Panc1 (cell line): Measurements from ENCODE around the gene RPUSD1. TPM values are rescaled to one million over a fixed set of nuclear protein-coding genes. Genes with fewer than 3 reads are reported as not detected.
"Not testable (repeated sequence)": the region's sequence is repeated elsewhere in the genome, so short reads cannot be mapped to it uniquely, and the experiment has no call there.

Experiments
- ATAC-seq: fragments of 200-7000 bp; cut with Tn5 transposase; 2 replicates; pipeline ENCODE4 v1.9.1; 2020; ENCODE audit warnings: mild to moderate bottlenecking, moderate library complexity
- BruUV-seq: library from RNA; stranded (reverse); fragments of 400-500 nt; replicated peaks from 2 replicates; lab custom pipeline; 2021; lab: Mats Ljungman, UMichigan
- CTCF ChIA-PET: fragments of 300-600 bp; sonication (Branson Sonifier 250); formaldehyde crosslinking; loops from one replicate; lab custom pipeline; 2022; ENCODE audit warnings: antibody characterized with exemption; lab: Charles Lee
- POLR2A ChIA-PET: fragments of 300-600 bp; sonication (Branson Sonifier 250); formaldehyde crosslinking; loops from one replicate; lab custom pipeline; 2022; ENCODE audit warnings: antibody characterized with exemption; lab: Charles Lee
- DNase-seq: peaks from one replicate; pipeline ENCODE4 v3.0.0-alpha.2; 2010; ENCODE audit warnings: low read depth, low spot score
- H3K27ac ChIP-seq: 2 replicates; pipeline ENCODE4 v1.5.1; 2011; ENCODE audit warnings: mild to moderate bottlenecking, low read length, inconsistent platforms
- H3K27me3 ChIP-seq: fragments of 200-500 bp; sonication (Bioruptor generic); 2 replicates; pipeline ENCODE4 v1.6.0; 2014; ENCODE audit warnings: low read length, inconsistent platforms; ENCODE audit not compliant: control insufficient read depth, insufficient read depth
- H3K36me3 ChIP-seq: fragments of 200-500 bp; sonication (Bioruptor generic); 2 replicates; pipeline ENCODE4 v1.5.1; 2014; ENCODE audit warnings: inconsistent platforms, mild to moderate bottlenecking, low read length, moderate library complexity; ENCODE audit not compliant: control insufficient read depth, insufficient read depth
- H3K4me1 ChIP-seq: 2 replicates; pipeline ENCODE4 v1.5.1; 2011; ENCODE audit warnings: inconsistent platforms, mild to moderate bottlenecking, low read length, moderate library complexity; ENCODE audit not compliant: control insufficient read depth, insufficient read depth
- H3K4me3 ChIP-seq, 2 experiments: 2 replicates each; pipeline ENCODE4 v1.5.1; 2011 to 2012; ENCODE audit warnings: low read depth in 2 of 2, low read length in 2 of 2, mild to moderate bottlenecking in 2 of 2, inconsistent platforms in 1 of 2, moderate library complexity in 1 of 2
- H3K9me3 ChIP-seq: fragments of 200-500 bp; sonication (Bioruptor generic); 2 replicates; pipeline ENCODE4 v1.5.1; 2014; ENCODE audit warnings: low read depth, mild to moderate bottlenecking, inconsistent platforms, low read length, moderate library complexity; ENCODE audit not compliant: control insufficient read depth, insufficient read depth
- POLR2AphosphoS5 ChIP-seq: IDR thresholded peaks from 2 replicates; pipeline ENCODE4 v1.6.1; 2012; ENCODE audit warnings: mild to moderate bottlenecking, low read depth, low read length, moderate library complexity
- SIN3A ChIP-seq: IDR thresholded peaks from 2 replicates; pipeline ENCODE4 v1.6.1; 2012; ENCODE audit warnings: low read depth, mild to moderate bottlenecking, low read length, moderate library complexity, borderline replicate concordance; ENCODE audit not compliant: insufficient read depth
- TCF7L2 ChIP-seq: IDR thresholded peaks from 2 replicates; pipeline ENCODE4 v1.6.1; 2011; ENCODE audit warnings: mild to moderate bottlenecking, low read depth, low read length, inconsistent platforms
- in situ Hi-C: cut with HindIII; loops from 2 replicates; pipeline ENCODE4 v1.10.0; 2016; ENCODE audit warnings: low sequenced_read_pairs, low pct_unique_long_range_greater_than_20kb
- intact Hi-C: fragments of 100-400 bp; cut with micrococcal nuclease; formaldehyde crosslinking; loops from one replicate; pipeline ENCODE4 v1.10.0; 2022; ENCODE audit not compliant: unreplicated experiment
- total RNA-seq: library from RNA; stranded (reverse); gene quantifications from one replicate; pipeline ENCODE4 v1.2.1, GENCODE V29; 2021; ENCODE audit not compliant: unreplicated experiment
- TF ChIP-seq, protein P1 (sequence below): fragments of 450-650 bp; IDR thresholded peaks from 2 replicates; pipeline ENCODE4 v1.5.1; 2017; ENCODE audit warnings: mild to moderate bottlenecking
- TF ChIP-seq, protein P2 (sequence below), 2 experiments: IDR thresholded peaks; 2 replicates each; pipeline ENCODE4 v1.6.1; 2011 to 2012; ENCODE audit warnings: low read depth in 2 of 2, control low read depth in 1 of 2, low read length in 1 of 2, mild to moderate bottlenecking in 1 of 2, moderate library complexity in 1 of 2; ENCODE audit not compliant: insufficient read depth in 1 of 2

The RPUSD1 gene
- total RNA-seq, 1 experiment from 2014 or later, result 61.1 TPM

DNA sequence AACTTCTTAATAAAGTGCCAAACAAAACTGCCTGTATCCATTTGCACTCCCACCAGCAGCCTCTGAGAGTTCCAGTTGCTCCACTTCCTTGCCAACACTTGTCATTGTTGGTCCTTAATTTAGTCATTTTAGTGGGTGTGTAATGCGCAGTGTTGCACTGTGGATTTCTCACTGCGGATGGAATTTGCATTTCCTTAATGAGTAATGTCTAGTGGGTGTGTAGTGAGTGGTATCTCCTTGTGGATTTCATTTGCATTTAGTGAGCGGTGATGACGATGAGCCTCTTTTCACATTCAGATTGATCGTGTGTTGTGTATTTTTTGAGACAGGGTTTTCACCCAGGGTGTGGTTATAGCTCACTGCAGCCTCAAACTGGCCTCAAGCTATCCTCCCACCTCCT lies 31.8 kb downstream of the RPUSD1 start:
- ATAC-seq, result no peak
- no peak overlapping the region for H3K27ac ChIP-seq
- ChIA-PET POLR2A (no interaction called here), CTCF (no interaction called here)
- H3K9me3 ChIP-seq, result no peaks in the 10 kb centered on the region
- no peak overlapping the region for H3K4me3 ChIP-seq
- in situ Hi-C loops, result no loop called here
- no TSS peak for BruUV-seq
- H3K36me3 ChIP-seq, result no peaks in the 10 kb centered on the region
- peaks cover 10% of the 10 kb centered on the region for H3K4me1 ChIP-seq
- no peak for TF ChIP-seq SIN3A
- TF ChIP-seq, protein P1, sequence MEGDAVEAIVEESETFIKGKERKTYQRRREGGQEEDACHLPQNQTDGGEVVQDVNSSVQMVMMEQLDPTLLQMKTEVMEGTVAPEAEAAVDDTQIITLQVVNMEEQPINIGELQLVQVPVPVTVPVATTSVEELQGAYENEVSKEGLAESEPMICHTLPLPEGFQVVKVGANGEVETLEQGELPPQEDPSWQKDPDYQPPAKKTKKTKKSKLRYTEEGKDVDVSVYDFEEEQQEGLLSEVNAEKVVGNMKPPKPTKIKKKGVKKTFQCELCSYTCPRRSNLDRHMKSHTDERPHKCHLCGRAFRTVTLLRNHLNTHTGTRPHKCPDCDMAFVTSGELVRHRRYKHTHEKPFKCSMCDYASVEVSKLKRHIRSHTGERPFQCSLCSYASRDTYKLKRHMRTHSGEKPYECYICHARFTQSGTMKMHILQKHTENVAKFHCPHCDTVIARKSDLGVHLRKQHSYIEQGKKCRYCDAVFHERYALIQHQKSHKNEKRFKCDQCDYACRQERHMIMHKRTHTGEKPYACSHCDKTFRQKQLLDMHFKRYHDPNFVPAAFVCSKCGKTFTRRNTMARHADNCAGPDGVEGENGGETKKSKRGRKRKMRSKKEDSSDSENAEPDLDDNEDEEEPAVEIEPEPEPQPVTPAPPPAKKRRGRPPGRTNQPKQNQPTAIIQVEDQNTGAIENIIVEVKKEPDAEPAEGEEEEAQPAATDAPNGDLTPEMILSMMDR, result no peak
- TF ChIP-seq, protein P2, sequence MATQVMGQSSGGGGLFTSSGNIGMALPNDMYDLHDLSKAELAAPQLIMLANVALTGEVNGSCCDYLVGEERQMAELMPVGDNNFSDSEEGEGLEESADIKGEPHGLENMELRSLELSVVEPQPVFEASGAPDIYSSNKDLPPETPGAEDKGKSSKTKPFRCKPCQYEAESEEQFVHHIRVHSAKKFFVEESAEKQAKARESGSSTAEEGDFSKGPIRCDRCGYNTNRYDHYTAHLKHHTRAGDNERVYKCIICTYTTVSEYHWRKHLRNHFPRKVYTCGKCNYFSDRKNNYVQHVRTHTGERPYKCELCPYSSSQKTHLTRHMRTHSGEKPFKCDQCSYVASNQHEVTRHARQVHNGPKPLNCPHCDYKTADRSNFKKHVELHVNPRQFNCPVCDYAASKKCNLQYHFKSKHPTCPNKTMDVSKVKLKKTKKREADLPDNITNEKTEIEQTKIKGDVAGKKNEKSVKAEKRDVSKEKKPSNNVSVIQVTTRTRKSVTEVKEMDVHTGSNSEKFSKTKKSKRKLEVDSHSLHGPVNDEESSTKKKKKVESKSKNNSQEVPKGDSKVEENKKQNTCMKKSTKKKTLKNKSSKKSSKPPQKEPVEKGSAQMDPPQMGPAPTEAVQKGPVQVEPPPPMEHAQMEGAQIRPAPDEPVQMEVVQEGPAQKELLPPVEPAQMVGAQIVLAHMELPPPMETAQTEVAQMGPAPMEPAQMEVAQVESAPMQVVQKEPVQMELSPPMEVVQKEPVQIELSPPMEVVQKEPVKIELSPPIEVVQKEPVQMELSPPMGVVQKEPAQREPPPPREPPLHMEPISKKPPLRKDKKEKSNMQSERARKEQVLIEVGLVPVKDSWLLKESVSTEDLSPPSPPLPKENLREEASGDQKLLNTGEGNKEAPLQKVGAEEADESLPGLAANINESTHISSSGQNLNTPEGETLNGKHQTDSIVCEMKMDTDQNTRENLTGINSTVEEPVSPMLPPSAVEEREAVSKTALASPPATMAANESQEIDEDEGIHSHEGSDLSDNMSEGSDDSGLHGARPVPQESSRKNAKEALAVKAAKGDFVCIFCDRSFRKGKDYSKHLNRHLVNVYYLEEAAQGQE (IDR thresholded peaks at IDR 0.05; ENCODE audit: insufficient read depth in 1 of 2, low read depth in 2 of 2, low read length in 1 of 2), result no peak
- TF ChIP-seq POLR2AphosphoS5, result no peak
- no peak for TF ChIP-seq TCF7L2
- no peak for DNase-seq
- intact Hi-C loops, result no loop called here
- no peaks in the 10 kb centered on the region for H3K27me3 ChIP-seq

DNA sequence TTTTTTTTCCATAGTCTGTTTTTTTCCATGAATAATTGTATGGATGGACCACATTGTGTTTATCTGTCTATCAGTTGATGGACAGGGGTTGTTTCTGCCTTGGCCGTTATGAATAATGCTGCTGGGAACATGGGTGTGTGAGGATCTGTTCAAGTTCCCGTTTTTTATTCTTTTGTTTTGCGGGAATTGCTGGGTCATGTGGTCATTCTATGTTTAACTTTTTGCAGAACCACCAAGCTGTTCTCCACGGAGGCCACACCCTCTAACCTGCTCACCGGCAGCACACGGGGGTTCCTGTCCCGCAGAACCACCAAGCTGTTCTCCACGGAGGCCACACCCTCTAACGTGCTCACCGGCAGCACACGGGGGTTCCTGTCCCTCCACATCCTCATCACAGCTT lies 33.5 kb downstream of the RPUSD1 start:
- TF ChIP-seq POLR2AphosphoS5, result no peak
- TF ChIP-seq, protein P1, result no peak
- TF ChIP-seq SIN3A, result no peak
- TF ChIP-seq TCF7L2, result no peak
- TF ChIP-seq, protein P2 (IDR thresholded peaks at IDR 0.05; ENCODE audit: insufficient read depth in 1 of 2, low read depth in 2 of 2, low read length in 1 of 2), result no peak
- Histone ChIP-seq H3K27ac (no peak overlapping the region), H3K27me3 (no peaks in the 10 kb centered on the region), H3K36me3 (no peaks in the 10 kb centered on the region), H3K4me3 (no peak overlapping the region), H3K4me1 (no peaks in the 10 kb centered on the region), H3K9me3 (no peaks in the 10 kb centered on the region)
- POLR2A ChIA-PET, result no interaction called here
- DNase-seq (no peak), ATAC-seq (no peak)
- CTCF ChIA-PET, result no interaction called here
- intact Hi-C loops, result no loop called here
- in situ Hi-C loops, result no loop called here
- BruUV-seq, result no TSS peak

DNA sequence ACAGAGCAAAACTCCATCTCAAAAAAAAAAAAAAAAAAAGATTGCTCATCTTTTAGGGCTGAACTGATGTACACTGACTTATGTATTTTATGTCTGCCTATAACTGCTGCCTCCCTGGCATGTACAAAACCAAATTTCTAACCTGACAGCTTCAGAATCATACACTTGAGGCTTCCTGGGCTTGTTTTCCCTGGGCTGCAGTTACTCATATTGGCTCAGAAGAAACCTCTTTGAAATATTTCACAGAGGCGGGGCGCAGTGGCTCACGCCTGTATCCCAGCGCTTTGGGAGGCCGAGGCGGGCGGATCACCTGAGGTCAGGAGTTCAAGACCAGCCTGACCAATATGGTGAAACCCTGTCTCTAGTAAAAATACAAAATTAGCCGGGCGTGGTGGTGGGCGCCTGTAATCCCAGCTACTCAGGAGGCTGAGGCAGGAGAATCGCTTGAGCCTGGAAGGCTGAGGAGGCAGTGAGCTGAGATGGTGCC lies 34.0 kb downstream of the RPUSD1 start:
- ATAC-seq, H3K27me3 ChIP-seq, H3K4me1 ChIP-seq, CTCF ChIA-PET, BruUV-seq, DNase-seq, POLR2A ChIA-PET, in situ Hi-C loops, H3K4me3 ChIP-seq, intact Hi-C loops, H3K9me3 ChIP-seq, H3K36me3 ChIP-seq, H3K27ac ChIP-seq: not testable (repeated sequence)
